Keratinocyte (primary cell): Measurements from ENCODE around the gene HMX3.

ENCODE experiments used
- CTCF ChIP-seq, 3 experiments: IDR thresholded peaks in 1 of 3; conservative IDR thresholded peaks in 1 of 3; optimal IDR thresholded peaks in 1 of 3; 2 replicates in 2 of 3; 3 replicates in 1 of 3; pipeline versions ENCODE3 to v1.5.1; 2011; ENCODE audit warnings: low read length in 3 of 3, mild to moderate bottlenecking in 3 of 3, moderate library complexity in 2 of 3, control low read depth in 1 of 3, inconsistent platforms in 1 of 3; ENCODE audit not compliant: insufficient read depth in 2 of 3; ENCODE audit errors: extremely low read depth in 1 of 3
- EZH2 ChIP-seq: IDR thresholded peaks from one replicate; pipeline ENCODE4 v1.6.1; 2012; ENCODE audit warnings: inconsistent platforms, mild to moderate bottlenecking, low read length, moderate library complexity

DNA sequence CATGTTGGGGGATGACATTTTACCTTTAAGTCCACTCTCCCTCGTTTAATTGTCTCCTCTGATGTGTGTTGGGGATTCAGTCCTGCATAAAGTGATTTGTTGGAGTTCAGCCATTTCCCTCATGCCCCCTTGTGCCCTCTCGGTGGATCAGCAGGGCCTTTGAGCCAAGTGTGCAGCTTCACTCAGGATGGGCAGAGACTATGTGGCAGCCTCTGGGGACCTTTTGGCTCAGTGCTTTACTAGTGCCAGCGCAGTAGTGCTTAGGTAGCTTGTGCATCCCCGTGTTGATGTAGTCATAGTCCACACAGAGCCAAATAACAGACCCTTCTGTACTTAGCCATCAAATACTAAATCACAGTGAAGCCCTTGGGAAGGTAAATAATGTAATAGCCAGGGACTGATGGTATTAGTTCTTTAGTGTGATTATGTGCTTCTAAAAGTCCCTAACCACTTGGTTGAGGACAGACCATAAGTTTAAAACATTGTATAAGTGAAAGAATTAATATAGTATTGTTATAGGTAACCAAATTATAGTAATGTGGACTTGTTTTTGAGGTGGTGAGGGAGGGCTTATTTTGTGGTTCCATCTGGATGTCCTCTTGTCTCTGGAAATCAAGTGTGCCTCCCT is 29.8 kb downstream of the HMX3 start:
- no peak for TF ChIP-seq EZH2
- TF ChIP-seq CTCF (optimal IDR thresholded peaks at IDR 0.05 in 1 of 3, IDR thresholded peaks at IDR 0.05 in 1 of 3, conservative IDR thresholded peaks at IDR 0.05 in 1 of 3; ENCODE audit: extremely low read depth in 1 of 3, insufficient read depth in 2 of 3, low read length in 3 of 3) = no peak
